ENCODE data around the gene ADRB2. TPM values are rescaled to one million over a fixed set of nuclear protein-coding genes. Genes with fewer than 3 reads are reported as not detected.

ADRB2 gene
- 0.12 and 0.22 TPM in 2 replicates for total RNA-seq
- long read RNA-seq, partial matches to known transcripts: 0 of 2 reads
- long read RNA-seq, other reads (novel, unspliced or antisense): 0 of 2 reads

- peak; percentile 81 for DNase-seq (ENCODE audit: low spot score, unreplicated experiment)
- Mint-ChIP-seq H3K27ac (peak within 1 kb of the TSS; percentile 91), H3K9me3 (ENCODE audit: low read depth) (no peaks in the 10 kb centered on the region), H3K27me3 (peaks cover 75% of the 10 kb centered on the region), H3K36me3 (ENCODE audit: insufficient read depth) (no peaks in the 10 kb centered on the region), H3K4me1 (ENCODE audit: low read depth) (peaks cover 5% of the 10 kb centered on the region), H3K4me3 (ENCODE audit: low read depth) (peak within 1 kb of the TSS; percentile 79)
- TF ChIP-seq CTCF (IDR thresholded peaks at IDR 0.05; ENCODE audit: unreplicated experiment): no peak
Observed at GRCh38 chr5:148826053-148826738, at the start of gene ADRB2. Gene ADRB2 (plus strand): TSS chr5:148826611. CDS start chr5:148826832, 221 bp downstream.

GRCh38 chr5:148776780-148777179 is 49.6 kb upstream of the ADRB2 start:
- Mint-ChIP-seq H3K4me1 (ENCODE audit: low read depth) (no peaks in the 10 kb centered on the region), H3K27me3 (no peaks in the 10 kb centered on the region), H3K36me3 (ENCODE audit: insufficient read depth) (no peaks in the 10 kb centered on the region), H3K9me3 (ENCODE audit: low read depth) (no peaks in the 10 kb centered on the region), H3K4me3 (ENCODE audit: low read depth) (no peak overlapping the region), H3K27ac (no peak overlapping the region)
- DNase-seq (ENCODE audit: low spot score, unreplicated experiment): no peak
- TF ChIP-seq CTCF (IDR thresholded peaks at IDR 0.05; ENCODE audit: unreplicated experiment): no peak

- Mint-ChIP-seq H3K27ac (no peak overlapping the region), H3K4me3 (ENCODE audit: low read depth) (no peak overlapping the region)
Observed at GRCh38 chr5:148778882-148779281, 47.5 kb upstream of the ADRB2 start.

GRCh38 chr5:148780711-148781110 is 45.7 kb upstream of the ADRB2 start:
- H3K36me3 Mint-ChIP-seq (ENCODE audit: insufficient read depth): no peaks in the 10 kb centered on the region
- no peaks in the 10 kb centered on the region for H3K9me3 Mint-ChIP-seq (ENCODE audit: low read depth)
- peaks cover 4% of the 10 kb centered on the region for H3K27me3 Mint-ChIP-seq
- no peak overlapping the region for H3K4me3 Mint-ChIP-seq (ENCODE audit: low read depth)
- no peak for DNase-seq (ENCODE audit: low spot score, unreplicated experiment)
- TF ChIP-seq CTCF (IDR thresholded peaks at IDR 0.05; ENCODE audit: unreplicated experiment): no peak
- H3K27ac Mint-ChIP-seq: no peak overlapping the region
- no peaks in the 10 kb centered on the region for H3K4me1 Mint-ChIP-seq (ENCODE audit: low read depth)

More at GRCh38 chr5:148778882-148779281, 47.5 kb upstream of the ADRB2 start:
- Mint-ChIP-seq H3K9me3 (ENCODE audit: low read depth) (no peaks in the 10 kb centered on the region), H3K27me3 (no peaks in the 10 kb centered on the region), H3K36me3 (ENCODE audit: insufficient read depth) (no peaks in the 10 kb centered on the region), H3K4me1 (ENCODE audit: low read depth) (no peaks in the 10 kb centered on the region)
- TF ChIP-seq CTCF (IDR thresholded peaks at IDR 0.05; ENCODE audit: unreplicated experiment): no peak
- DNase-seq (ENCODE audit: low spot score, unreplicated experiment): no peak

GRCh38 chr5:148781766-148782165 is 44.6 kb upstream of the ADRB2 start:
- Mint-ChIP-seq H3K27me3 (peaks cover 4% of the 10 kb centered on the region), H3K4me3 (ENCODE audit: low read depth) (no peak overlapping the region), H3K27ac (no peak overlapping the region), H3K9me3 (ENCODE audit: low read depth) (no peaks in the 10 kb centered on the region), H3K36me3 (ENCODE audit: insufficient read depth) (no peaks in the 10 kb centered on the region), H3K4me1 (ENCODE audit: low read depth) (no peaks in the 10 kb centered on the region)
- no peak for DNase-seq (ENCODE audit: low spot score, unreplicated experiment)
- TF ChIP-seq CTCF (IDR thresholded peaks at IDR 0.05; ENCODE audit: unreplicated experiment): no peak

Measured in progenitor cell of endocrine pancreas (in vitro differentiated cells).